22Rv1 (cell line): ENCODE measurements around the gene SLC7A7.

Experiments used
- H3K27ac ChIP-seq: fragments of 450-650 bp; 2 replicates; pipeline ENCODE4 v1.5.1; 2017
- ZFX ChIP-seq: fragments of 450-650 bp; IDR thresholded peaks from 2 replicates; pipeline ENCODE4 v1.6.1; 2017; ENCODE audit warnings: antibody characterized with exemption, borderline replicate concordance
- TF ChIP-seq, protein P1 (sequence below): fragments of 450-650 bp; IDR thresholded peaks from 2 replicates; pipeline ENCODE4 v1.5.1; 2017; ENCODE audit warnings: mild to moderate bottlenecking

SLC7A7 gene

GRCh38 chr14:22821193-22822015 is 6.2 kb upstream of the SLC7A7 start:
- no peak overlapping the region for H3K27ac ChIP-seq
- TF ChIP-seq ZFX: no peak
- TF ChIP-seq, protein P1, sequence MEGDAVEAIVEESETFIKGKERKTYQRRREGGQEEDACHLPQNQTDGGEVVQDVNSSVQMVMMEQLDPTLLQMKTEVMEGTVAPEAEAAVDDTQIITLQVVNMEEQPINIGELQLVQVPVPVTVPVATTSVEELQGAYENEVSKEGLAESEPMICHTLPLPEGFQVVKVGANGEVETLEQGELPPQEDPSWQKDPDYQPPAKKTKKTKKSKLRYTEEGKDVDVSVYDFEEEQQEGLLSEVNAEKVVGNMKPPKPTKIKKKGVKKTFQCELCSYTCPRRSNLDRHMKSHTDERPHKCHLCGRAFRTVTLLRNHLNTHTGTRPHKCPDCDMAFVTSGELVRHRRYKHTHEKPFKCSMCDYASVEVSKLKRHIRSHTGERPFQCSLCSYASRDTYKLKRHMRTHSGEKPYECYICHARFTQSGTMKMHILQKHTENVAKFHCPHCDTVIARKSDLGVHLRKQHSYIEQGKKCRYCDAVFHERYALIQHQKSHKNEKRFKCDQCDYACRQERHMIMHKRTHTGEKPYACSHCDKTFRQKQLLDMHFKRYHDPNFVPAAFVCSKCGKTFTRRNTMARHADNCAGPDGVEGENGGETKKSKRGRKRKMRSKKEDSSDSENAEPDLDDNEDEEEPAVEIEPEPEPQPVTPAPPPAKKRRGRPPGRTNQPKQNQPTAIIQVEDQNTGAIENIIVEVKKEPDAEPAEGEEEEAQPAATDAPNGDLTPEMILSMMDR: no peak

DNA sequence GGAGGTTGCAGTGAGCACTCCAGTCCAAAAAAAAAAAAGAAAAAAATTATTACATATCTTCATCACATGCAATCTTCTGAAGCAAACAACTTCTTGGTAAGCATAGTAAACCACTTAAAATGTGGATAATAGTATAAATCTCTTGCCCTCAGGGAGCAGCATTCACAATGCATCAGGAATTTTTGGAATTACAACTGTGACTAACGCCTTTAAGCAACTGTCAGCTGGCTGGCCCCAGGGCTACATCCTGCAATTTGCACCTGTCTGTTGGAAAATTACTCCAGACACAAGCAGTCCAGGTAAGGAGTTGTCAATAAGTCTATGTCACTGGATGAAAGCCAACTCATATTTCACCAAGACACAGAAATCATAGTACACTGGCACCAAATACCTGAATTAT is 5.5 kb upstream of the SLC7A7 start:
- no peak for TF ChIP-seq ZFX
- TF ChIP-seq, protein P1: no peak
- H3K27ac ChIP-seq: no peak overlapping the region

DNA sequence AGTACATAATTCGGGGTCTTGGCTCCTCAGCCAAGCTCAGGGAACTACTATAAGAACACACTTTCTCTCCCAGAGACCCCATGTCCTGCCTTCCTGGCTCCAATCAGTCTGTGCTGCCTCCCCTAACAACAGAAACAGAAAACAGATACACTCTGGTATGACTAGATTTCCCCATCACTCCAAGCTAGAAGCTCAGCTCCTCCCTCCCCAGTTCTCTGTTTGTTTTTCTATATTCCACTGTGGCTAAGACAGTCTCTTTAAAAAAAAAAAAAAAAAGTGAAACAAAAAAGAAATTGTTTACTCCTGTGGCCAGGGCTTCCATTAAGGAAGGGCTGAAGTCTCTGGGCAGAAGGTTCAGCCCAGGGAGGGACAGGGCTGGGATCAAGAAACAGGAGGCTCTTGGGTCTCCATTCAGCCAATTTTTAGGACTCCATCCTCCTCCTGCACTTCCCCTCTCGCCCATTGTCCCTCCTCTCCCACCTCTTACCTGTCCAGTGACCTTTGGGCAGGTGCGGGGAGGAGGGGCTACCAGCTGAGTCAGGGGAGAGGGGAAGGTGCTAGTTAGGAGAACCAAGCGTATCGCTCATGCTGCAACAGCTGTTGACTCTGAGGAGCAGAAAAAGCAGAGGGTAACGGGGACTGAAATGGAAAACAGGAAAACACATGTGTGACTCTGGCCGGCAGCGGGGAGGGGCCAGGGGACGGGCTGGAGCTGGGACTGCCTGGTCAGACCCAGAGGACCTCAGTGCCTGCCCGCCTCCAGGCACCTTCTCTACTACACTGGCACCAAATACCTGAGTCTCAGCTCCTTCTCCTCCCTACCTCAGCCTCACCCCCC is 4.1 kb upstream of the SLC7A7 start:
- TF ChIP-seq, protein P1: no peak
- no peak overlapping the region for H3K27ac ChIP-seq

DNA sequence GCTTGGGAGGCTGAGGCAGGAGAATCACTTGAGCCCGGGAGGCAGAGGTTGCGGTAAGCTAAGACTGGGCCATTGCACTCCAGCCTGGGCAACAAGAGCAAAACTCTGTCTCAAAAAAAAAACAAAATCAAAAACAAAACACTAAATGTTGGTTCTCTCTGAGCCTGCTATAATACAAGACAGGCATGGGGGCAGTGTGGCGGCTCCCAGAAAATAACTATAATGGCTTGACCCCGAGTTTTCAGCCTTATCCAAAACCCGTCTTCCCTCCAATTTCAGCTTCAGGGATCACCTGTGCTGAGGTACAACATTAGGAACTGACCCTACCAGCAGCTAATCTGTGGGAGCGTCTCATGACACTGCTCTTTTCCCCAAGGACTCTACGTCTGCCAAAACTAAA is 862 bp downstream of the SLC7A7 start:
- H3K27ac ChIP-seq: no peak overlapping the region
- TF ChIP-seq, protein P1: no peak
- TF ChIP-seq ZFX: no peak

- TF ChIP-seq ZFX: no peak
- TF ChIP-seq, protein P1: no peak
- no peak overlapping the region for H3K27ac ChIP-seq
These were observed 2.1 kb downstream of the SLC7A7 start for GRCh38 chr14:22813145-22813544.

DNA sequence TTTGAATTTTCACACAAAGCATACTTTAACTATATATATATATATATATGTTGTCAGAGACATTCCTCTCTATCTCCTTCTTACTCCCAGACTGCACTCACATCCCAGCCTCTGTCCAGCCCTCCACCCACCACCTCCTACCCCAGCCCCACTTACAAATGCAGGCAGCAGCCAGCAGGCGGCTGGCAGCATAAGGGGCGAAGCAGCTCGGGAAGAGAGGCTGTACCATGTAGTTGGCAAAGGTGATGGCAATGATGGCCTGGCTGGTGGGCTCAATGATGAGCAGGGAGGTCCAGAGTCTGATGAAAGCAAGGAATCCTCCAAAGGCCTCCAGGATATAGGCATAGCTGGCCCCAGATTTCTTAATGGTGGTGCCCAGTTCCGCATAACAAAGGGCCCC is 2.5 kb downstream of the SLC7A7 start:
- no peak overlapping the region for H3K27ac ChIP-seq
- no peak for TF ChIP-seq ZFX
- TF ChIP-seq, protein P1: no peak

GRCh38 chr14:22811722-22812121 is 3.5 kb downstream of the SLC7A7 start:
- TF ChIP-seq, protein P1: no peak
- TF ChIP-seq ZFX: no peak
- no peak overlapping the region for H3K27ac ChIP-seq
